Sigmoid colon (tissue), 7 donors: ENCODE data around the gene CP. TPM values are rescaled to one million over a fixed set of nuclear protein-coding genes. Genes with fewer than 3 reads are reported as not detected.

Experiments used
- DNase-seq: peaks from one replicate; pipeline ENCODE4 v3.0.0-alpha.2; 2019
- H3K27ac ChIP-seq, 4 donors: fragments of 200-600 bp; sonication (generic); one replicate each; pipeline ENCODE4 v1.5.1; 2016 to 2019; ENCODE audit warnings: mild to moderate bottlenecking in 1 of 4
- H3K27me3 ChIP-seq, 3 donors: fragments of 200-600 bp; sonication (generic); one replicate each; pipeline ENCODE4 v1.5.1; 2019; ENCODE audit warnings: mild to moderate bottlenecking in 1 of 3
- H3K36me3 ChIP-seq, 4 donors: fragments of 200-600 bp; sonication (generic); one replicate each; pipeline ENCODE4 v1.5.1; 2016 to 2019
- H3K4me1 ChIP-seq, 4 donors: fragments of 200-600 bp; sonication (generic); one replicate each; pipeline ENCODE4 v1.5.1; 2017 to 2019
- H3K4me3 ChIP-seq, 4 donors: fragments of 200-600 bp; sonication (generic); one replicate each; pipeline ENCODE4 v1.5.1; 2017 to 2019; ENCODE audit warnings: mild to moderate bottlenecking in 2 of 4, moderate library complexity in 1 of 4
- H3K9me3 ChIP-seq, 4 donors: fragments of 200-600 bp in 3 of 4; sonication (generic) in 3 of 4; one replicate each; pipeline versions ENCODE4 v1.5.1 to v1.6.1; 2013 to 2019
- CTCF ChIP-seq, 4 experiments: fragments of 450-650 bp in 3 of 4; fragments of 200-600 bp in 1 of 4; IDR thresholded peaks; one replicate each; pipeline ENCODE4 v1.5.1; 2016 to 2019; ENCODE audit warnings: antibody characterized with exemption in 4 of 4, mild to moderate bottlenecking in 3 of 4, moderate library complexity in 2 of 4
- EP300 ChIP-seq, 4 donors: sonication (generic); formaldehyde crosslinking; IDR thresholded peaks; one replicate each; pipeline ENCODE4 v1.6.1; 2017; ENCODE audit warnings: antibody characterized with exemption in 4 of 4
- POLR2A ChIP-seq, 2 donors: fragments of 450-650 bp; IDR thresholded peaks; one replicate each; pipeline ENCODE4 v1.6.1; 2016; ENCODE audit warnings: antibody characterized with exemption in 2 of 2, mild to moderate bottlenecking in 2 of 2, moderate library complexity in 2 of 2
- POLR2AphosphoS5 ChIP-seq, 4 donors: sonication (generic); formaldehyde crosslinking; IDR thresholded peaks; one replicate each; pipeline ENCODE4 v1.6.1; 2017; ENCODE audit warnings: antibody characterized with exemption in 4 of 4
- WGBS, 2 donors: extraction: QIAGEN DNeasy Blood & Tissue Kit; methylation state at CpG; one replicate each; pipeline ENCODE4 v1.1.7; 2013; 5-methylcytosine and 5-hydroxymethylcytosine counted together
- intact Hi-C: fragments of 100-400 bp; cut with DNase I; formaldehyde crosslinking; loops from one replicate; pipeline ENCODE4 v1.15.1; 2023
- polyA plus RNA-seq, 3 donors: library from polyadenylated mRNA; stranded (reverse); fragments of 200-250 nt; gene quantifications; one replicate each; pipeline ENCODE4 v1.2.3, GENCODE V29; 2013
- total RNA-seq, 4 donors: library from RNA; depleted of rRNA; stranded (reverse); fragments of >200 nt; gene quantifications; one replicate each; pipeline ENCODE4 v1.1.0, GENCODE V29; 2016
- donor health status: healthy with polysubstance abuse.
- donor health status: Bipolar disorder and iron deficiency.
- donor health status: healthy.

CP gene
- total and polyA plus RNA-seq, 7 donors = 0.69 to 13.2 (median 6.6) TPM

- intact Hi-C loops = no loop called here
- Histone ChIP-seq H3K36me3 (peaks cover 0 to 91% (median 7%) of the 10 kb centered on the region in 4 donors), H3K27ac (no peak overlapping the region), H3K9me3 (no peaks in the 10 kb centered on the region), H3K4me3 (no peak overlapping the region), H3K27me3 (no peaks in the 10 kb centered on the region), H3K4me1 (peaks cover 0 to 6% (median 0%) of the 10 kb centered on the region in 4 donors)
- WGBS, 2 donors = 46 to 82% methylated on average over 1 of the region's 1 CpG
- TF ChIP-seq POLR2AphosphoS5 (IDR thresholded peaks at IDR 0.05) = no peak
- TF ChIP-seq POLR2A (IDR thresholded peaks at IDR 0.05) = no peak
- TF ChIP-seq EP300 (IDR thresholded peaks at IDR 0.05) = no peak
- TF ChIP-seq CTCF (IDR thresholded peaks at IDR 0.05) = no peak
- no peak for DNase-seq
Measured at GRCh38 chr3:149163066-149163465, 58.6 kb downstream of the CP start.

- peaks cover 0 to 91% (median 10%) of the 10 kb centered on the region in 4 donors for H3K36me3 ChIP-seq
- DNase-seq = no peak
- TF ChIP-seq EP300 (IDR thresholded peaks at IDR 0.05) (no peak), CTCF (IDR thresholded peaks at IDR 0.05) (no peak), POLR2AphosphoS5 (IDR thresholded peaks at IDR 0.05) (no peak), POLR2A (IDR thresholded peaks at IDR 0.05) (no peak)
- no peak overlapping the region for H3K27ac ChIP-seq
- H3K9me3 ChIP-seq = no peaks in the 10 kb centered on the region
- intact Hi-C loops = no loop called here
- H3K4me3 ChIP-seq = no peak overlapping the region
- H3K4me1 ChIP-seq = peaks cover 0 to 6% (median 0%) of the 10 kb centered on the region in 4 donors
- WGBS, 2 donors = 91 to 95% methylated on average over 2 of the region's 2 CpGs
- H3K27me3 ChIP-seq = no peaks in the 10 kb centered on the region
Measured at GRCh38 chr3:149162007-149162406, 59.6 kb downstream of the CP start.

GRCh38 chr3:149160754-149161300 is 60.8 kb downstream of the CP start:
- Histone ChIP-seq H3K9me3 (no peaks in the 10 kb centered on the region), H3K27me3 (no peaks in the 10 kb centered on the region), H3K36me3 (peaks cover 0 to 90% (median 13%) of the 10 kb centered on the region in 4 donors), H3K4me3 (no peak overlapping the region), H3K27ac (no peak overlapping the region), H3K4me1 (peaks cover 0 to 6% (median 0%) of the 10 kb centered on the region in 4 donors)
- whole genome bisulfite sequencing, 2 donors = 95 to 97% methylated on average over 4 of the region's 4 CpGs
- intact Hi-C loops = no loop called here
- DNase-seq = no peak
- no peak for TF ChIP-seq CTCF (IDR thresholded peaks at IDR 0.05)
- TF ChIP-seq POLR2AphosphoS5 (IDR thresholded peaks at IDR 0.05) = no peak
- no peak for TF ChIP-seq POLR2A (IDR thresholded peaks at IDR 0.05)
- no peak for TF ChIP-seq EP300 (IDR thresholded peaks at IDR 0.05)

- intact Hi-C loops = no loop called here
- TF ChIP-seq POLR2A (IDR thresholded peaks at IDR 0.05) (no peak), CTCF (IDR thresholded peaks at IDR 0.05) (no peak), EP300 (IDR thresholded peaks at IDR 0.05) (no peak), POLR2AphosphoS5 (IDR thresholded peaks at IDR 0.05) (no peak)
- no peaks in the 10 kb centered on the region for H3K4me1 ChIP-seq
- no peaks in the 10 kb centered on the region for H3K9me3 ChIP-seq
- no peak overlapping the region for H3K27ac ChIP-seq
- no peak for DNase-seq
- H3K4me3 ChIP-seq = no peak overlapping the region
- peaks cover 0 to 79% (median 11%) of the 10 kb centered on the region in 4 donors for H3K36me3 ChIP-seq
- H3K27me3 ChIP-seq = no peaks in the 10 kb centered on the region
Measured at GRCh38 chr3:149153402-149153801, 68.2 kb downstream of the CP start.

- Histone ChIP-seq H3K9me3 (no peaks in the 10 kb centered on the region), H3K4me3 (no peak overlapping the region), H3K27ac (no peak overlapping the region), H3K4me1 (no peaks in the 10 kb centered on the region), H3K27me3 (no peaks in the 10 kb centered on the region), H3K36me3 (peaks cover 0 to 70% (median 10%) of the 10 kb centered on the region in 4 donors)
- no peak for DNase-seq
- TF ChIP-seq POLR2AphosphoS5 (IDR thresholded peaks at IDR 0.05) (no peak), POLR2A (IDR thresholded peaks at IDR 0.05) (no peak), CTCF (IDR thresholded peaks at IDR 0.05) (no peak), EP300 (IDR thresholded peaks at IDR 0.05) (no peak)
- intact Hi-C loops = no loop called here
- 66 to 78% methylated on average over 2 of the region's 2 CpGs for WGBS, 2 donors
Measured at GRCh38 chr3:149152420-149152819, 69.2 kb downstream of the CP start.
